Measurements from ENCODE around the gene GNPAT.

Gene GNPAT

GRCh38 chr1:231322880-231323530 lies 82.0 kb downstream of the GNPAT start:
- DNase-seq: no peak

DNA sequence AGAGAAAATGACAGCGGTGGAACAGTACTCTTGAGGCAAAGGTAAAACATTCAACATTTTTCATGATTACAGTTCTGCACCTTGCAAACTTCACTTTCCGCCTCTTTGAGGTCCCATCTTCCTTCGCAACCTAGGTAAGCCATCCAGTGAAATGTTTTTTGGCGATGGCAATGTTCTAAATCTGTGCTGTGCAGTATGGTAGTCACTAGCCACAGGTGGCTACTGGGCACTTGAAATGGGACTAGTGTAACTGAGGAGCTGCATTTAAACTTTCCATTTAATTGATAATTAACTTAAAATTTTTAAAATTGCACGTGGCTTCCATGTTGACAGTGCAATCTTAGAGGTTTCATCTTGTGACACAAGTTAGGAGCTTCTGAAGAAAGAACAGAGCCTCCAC lies 83.6 kb downstream of the GNPAT start:
- DNase-seq: no peak

DNA sequence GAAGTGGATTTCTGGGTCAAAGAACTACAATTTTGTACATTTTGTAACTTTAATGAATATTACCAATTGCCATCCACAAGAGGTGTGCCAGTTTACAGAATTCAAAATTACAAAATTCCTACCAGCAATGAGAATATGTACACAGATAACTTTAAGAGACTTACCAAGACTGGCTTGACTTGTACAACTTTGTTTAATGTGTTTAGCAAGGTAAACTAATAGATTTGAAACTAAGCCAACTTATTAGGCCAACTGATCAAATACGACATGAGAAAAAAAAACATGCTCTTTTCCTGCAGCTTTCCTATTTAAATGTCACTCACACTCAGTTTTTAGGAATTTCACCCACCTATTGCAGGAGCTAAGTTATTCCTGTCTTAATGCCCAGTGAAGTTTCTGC lies 85.2 kb downstream of the GNPAT start:
- DNase-seq: no peak

Data from stimulated activated naive CD4-positive, alpha-beta T cell (primary cell).